ENCODE results near the gene UXS1. TPM values are rescaled to one million over a fixed set of nuclear protein-coding genes. Genes with fewer than 3 reads are reported as not detected.

The UXS1 gene
- total and polyA plus RNA-seq, 2 of the 8 experiments (the other 6 are each of a cell fraction or from before 2014, with no cell fraction given), result 44.5 to 63.4 TPM

- TF ChIP-seq CBX5 (IDR thresholded peaks at IDR 0.05; ENCODE audit: low read depth, low read length) (no peak), SIN3A (conservative IDR thresholded peaks at IDR 0.05 in 1 of 2, IDR thresholded peaks at IDR 0.05 in 1 of 2; ENCODE audit: low read depth in 1 of 2, low read length in 2 of 2) (no peak), KDM1A (IDR thresholded peaks at IDR 0.05; ENCODE audit: borderline replicate concordance, low read length) (no peak), MAX (IDR thresholded peaks at IDR 0.05) (no peak), SAP30 (IDR thresholded peaks at IDR 0.05; ENCODE audit: insufficient read depth, insufficient replicate concordance, low read length) (no peak), HDAC2 (IDR thresholded peaks at IDR 0.05; ENCODE audit: borderline replicate concordance in 1 of 2, low read depth in 2 of 2, low read length in 2 of 2) (no peak)
Observed at GRCh38 chr2:106124106-106124756, 69.9 kb downstream of the UXS1 start (continued).

Measured in H1 (cell line).